GM18873 (cell line): ENCODE data around the gene GAP43.

Experiments used
- ATAC-seq: cut with Tn5 transposase; IDR thresholded peaks from one replicate; pipeline ENCODE4 v1.9.1; 2021; ENCODE audit warnings: mild to moderate bottlenecking, moderate library complexity, moderate number of reproducible peaks; ENCODE audit not compliant: unreplicated experiment, low FRiP score

GAP43 gene

DNA sequence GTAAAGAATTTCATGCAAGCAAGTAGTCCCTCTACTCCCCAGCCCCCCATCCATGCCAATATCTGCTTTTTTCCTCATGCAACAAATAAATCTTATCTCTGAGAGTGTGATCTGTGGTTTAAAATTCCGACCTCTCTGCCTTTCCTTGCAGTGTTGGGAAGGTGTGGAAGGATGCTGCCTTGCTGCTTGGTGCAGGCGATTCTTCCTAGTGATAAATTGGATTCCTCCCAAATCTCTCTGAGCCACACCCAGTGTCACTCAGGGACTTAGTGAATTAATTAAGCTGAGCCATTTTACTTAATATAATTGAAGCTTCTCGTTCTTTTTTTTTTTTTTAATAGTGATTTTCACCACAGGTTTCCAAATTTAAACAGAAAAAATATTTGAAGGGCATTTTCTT, 3.4 kb downstream of the GAP43 start:
- ATAC-seq: no peak

DNA sequence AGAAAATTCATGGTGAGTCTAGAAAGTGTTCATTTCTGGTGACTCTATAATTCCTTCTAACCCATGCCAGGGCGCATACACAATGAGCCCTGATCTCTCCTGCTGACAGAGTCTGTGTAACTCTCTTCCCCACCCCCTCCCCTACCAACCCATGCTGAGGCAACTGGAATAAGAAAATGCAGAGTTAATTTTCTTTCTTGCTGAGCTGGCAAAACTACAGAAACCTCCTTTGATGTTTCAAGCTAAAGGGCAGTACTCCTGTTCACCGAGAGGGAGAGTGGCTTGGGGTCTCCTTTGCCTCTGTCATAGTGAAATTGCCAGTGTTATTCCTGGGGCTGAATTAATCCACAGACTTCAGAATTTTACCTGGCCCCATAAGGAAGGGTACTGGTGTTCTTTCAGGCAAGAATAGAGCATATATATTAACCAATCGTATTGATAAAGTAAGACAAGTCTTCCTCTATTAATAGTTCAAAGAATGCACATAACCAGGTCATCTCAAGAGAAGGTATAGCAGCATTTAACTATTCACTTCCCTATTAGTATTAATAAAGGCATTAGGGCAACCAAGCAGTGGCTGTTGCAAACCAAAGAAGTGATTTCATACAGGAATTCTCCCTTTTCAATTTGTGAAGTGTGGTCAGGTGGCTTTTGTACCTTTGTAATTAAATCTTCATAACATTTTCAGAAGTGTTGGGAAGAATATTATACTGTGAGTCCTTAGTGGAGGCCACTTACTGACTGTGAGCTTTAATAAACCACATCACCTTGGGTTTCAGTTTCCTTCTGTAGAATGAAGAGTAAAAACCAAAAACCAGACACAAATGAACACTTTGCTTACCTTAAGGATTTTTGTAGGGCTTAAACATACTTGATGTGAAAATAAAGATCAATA, 4.1 kb downstream of the GAP43 start:
- peak; percentile 88 for ATAC-seq

DNA sequence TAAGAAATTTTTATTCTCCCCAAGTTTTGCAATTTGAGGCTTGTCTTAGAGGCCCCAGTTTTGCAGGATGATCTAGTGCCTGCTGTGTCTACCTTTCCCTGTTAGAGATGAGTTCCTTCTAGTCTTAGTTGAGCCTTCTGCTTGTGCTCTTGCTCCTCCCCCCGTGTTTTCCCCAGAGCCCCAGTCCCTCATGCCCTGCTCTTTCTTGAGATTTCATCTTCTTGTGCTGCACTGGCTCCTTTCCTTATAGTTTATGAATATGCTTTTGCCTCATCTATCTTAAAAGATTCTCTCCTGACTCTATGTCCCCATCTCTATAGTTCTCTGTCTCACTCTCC, 4.7 kb downstream of the GAP43 start:
- ATAC-seq: peak; percentile 34

DNA sequence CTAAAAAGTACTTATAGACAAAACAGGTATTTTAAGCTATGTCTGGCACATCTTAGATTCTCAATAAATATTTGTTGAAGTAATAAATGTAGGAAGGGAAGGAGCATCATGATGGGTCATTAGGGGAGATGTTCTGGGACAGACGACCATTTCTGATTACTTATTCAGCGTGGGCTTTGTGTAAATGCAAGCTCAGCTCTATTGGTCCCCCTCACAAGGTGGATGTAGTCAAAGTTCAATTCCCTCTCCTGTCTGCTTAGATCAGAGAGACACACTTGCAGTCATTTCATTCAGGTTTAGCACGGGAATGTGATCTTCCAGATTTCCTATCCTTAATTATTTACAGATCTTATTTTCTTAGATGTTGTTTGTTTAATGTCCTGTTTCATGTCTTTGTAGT, 7.5 kb downstream of the GAP43 start:
- ATAC-seq: no peak

DNA sequence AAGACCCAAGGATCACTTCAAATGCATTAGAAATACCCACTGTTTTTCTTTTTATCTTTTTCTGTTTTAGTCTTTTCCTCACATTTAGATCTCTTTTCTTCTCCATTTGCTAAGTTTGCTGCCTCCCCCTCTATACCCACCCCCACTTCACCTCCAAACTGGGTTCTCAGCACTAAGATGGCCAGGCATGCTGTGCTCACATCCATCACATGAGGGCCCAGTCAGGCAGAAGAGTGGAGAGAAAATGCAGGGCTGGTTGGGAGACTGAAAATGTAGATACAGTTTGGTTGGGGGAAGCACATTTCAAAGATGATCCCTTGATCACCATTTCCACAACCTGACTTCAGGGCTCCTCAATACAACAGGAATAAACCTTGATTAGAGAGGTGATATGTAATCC, 8.7 kb downstream of the GAP43 start:
- ATAC-seq: no peak

DNA sequence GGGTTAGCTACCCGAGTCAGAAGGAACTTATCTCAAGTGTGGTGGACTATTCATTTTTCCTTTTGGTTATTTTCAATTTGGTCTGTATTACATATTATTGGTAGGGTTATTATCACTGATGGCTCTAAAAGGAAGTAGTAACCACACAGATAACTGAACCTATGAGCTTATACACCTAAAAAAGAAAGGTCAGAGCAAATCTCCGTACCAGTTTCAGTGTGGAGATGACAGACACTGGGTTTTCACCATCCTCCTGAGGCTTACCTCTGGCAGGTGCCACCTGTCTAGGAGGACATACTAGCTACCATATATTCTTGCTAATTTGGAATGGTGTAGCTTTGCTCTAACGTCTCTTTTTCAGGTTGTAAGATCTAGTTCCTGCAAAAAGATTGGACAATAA, 10.2 kb downstream of the GAP43 start:
- peak; percentile 69 for ATAC-seq

DNA sequence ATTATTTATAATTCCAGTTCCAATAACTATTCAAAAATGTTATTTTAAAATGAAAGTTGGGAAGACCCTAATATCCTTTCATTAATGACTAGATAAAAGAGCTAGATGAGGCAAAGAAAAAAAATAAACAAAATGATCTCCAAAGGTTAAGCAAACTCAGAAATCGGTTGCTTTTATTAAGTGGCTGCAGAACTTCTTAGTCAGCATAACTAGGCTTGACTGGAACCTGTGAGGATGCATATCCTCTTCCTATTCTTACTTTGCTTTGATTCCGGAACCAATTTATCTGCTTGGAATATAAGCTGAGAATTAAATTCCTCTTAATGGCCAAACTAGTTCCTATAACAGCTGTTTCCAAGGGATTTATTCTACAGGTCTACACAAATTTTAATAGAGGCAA, 10.7 kb downstream of the GAP43 start:
- no peak for ATAC-seq

DNA sequence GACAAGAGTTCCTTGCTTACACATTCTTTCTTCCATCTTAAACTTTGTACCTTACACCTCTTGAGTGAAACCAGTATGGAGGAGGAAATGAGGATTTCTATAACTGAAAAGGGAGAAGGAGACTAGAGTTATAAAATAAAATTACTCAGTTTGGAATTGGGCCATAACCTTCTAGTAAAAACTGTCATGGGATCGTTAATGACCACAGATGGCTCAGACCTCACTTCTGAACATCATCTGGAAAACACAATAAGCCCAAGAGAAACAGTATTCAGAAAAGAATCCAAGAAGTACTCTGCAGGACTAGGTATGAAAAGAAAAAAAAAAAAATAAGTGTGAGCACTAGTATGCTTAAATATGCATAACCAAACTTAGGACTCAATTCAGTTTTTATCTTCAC, 12.1 kb downstream of the GAP43 start:
- no peak for ATAC-seq

DNA sequence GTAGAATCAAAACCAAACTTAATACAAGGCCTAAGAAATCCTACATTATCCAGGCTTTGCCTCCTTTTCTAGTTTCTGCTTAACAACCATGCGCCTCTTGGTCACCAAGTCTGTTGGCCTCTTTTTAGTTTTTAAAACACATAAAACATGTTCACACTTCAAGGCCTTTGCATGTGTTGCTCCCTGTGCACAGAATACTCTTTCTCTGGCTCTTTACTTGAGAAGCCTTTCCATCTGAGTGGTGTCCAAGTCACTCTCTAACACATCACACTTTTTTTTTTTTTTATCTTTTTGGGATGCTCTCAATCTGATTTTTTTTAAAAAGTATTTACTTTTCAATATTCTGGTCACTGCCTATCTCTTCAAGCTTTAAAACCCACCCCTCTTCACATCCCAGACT, 14.9 kb downstream of the GAP43 start:
- no peak for ATAC-seq

DNA sequence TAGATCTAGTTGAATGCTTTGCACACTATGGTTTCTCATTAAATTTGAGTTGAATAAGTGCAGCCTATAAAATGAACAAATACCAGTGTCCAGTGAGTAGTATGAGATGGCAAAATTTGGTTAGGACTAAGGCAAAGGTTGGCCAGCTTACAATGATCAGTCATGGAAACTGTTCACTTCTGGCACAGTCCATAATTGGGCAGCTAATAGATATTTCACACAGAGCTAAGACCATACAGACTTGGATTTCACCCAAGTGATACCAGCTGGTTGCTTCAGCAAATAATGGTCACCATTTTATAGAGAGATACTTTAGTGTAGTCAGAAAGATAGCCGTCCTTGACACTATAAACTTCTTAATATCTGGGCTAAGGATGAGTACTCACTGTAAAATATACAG, 15.7 kb downstream of the GAP43 start:
- no peak for ATAC-seq

DNA sequence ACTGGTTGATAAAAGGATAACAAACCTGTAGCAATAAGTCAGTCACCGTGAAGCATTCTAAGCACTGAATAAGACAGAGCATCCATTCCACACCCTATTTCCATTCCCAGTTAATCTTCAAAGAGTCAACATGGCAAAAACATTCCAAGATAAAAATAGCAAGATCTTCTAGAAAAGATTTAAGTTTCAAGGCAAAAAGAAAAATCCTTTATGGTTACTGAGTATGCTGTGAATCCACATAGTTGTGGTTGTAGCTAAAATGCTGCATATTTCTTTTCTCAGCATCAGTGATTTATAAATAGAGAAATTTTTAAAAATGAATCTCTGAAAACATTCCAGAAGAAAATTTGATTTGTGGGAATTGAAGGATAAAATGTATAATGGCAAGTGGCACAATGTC, 21.1 kb downstream of the GAP43 start:
- ATAC-seq: no peak

DNA sequence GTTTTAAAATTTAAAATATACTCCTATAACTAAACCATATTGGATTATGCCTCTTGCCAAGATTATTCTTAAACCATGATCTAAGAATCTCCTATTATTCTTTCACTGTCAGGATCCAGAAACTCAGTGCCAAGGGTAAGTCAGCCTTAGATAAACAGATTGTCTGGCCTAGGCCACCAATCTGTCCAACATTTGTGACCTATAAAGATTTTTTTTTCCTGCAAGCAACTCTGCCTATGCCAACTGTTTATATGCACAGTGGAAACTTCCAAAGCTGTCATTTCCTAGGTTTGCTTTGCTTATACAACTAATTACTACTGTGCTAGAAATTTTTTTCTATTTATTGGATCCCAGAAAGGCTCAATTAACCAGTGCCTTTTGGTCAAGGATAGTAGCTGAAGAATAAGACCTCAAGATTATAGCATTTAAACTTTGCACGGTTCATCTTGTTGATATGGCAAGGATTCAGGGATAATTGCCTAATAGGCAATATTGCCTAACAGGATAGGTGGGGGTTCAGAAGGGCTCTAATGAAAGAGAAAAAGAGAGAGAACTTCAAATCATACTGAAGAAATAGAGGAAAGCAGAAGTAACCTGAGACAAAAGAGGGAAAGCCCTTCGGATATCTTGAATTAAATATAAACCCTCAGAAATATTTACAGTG, 22.8 kb downstream of the GAP43 start:
- no peak for ATAC-seq

DNA sequence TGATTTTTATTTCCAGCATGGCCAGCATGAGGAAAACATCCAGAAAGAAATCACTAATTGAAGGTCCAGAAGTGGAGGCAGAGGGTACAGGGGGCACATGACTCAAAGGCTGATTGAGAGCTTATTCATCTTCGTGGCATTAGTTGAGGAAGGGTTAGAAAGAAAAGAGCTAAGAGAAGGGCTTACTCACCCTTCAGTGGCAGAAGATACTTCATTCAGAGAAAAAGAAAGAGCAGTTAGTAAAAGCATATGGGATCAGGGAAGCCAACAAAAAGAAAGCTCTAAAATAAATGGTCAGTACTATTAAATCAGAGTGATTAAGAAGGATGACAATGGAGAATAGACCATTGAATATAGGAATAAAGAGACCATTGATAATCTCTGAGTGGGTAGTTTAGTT, 25.2 kb downstream of the GAP43 start:
- ATAC-seq: no peak

DNA sequence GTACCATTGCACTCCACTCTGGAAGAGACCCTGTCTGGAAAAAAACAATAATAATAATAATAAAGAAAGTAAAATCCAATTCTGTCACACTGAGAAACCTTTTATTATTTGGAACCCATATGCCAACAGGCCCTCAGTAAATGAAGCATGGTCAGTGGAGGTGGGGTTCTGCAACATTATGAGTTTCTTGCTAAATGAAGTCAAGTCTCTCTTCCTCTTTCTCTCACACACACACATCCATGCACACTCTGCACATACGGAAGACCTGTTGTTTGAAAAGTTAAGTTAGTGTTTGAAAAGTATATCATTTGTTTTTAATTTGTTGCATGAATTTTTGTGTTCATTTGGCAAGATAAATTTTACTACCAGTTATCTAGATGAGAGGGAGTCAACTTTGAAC, 27.8 kb downstream of the GAP43 start:
- peak; percentile 42 for ATAC-seq

DNA sequence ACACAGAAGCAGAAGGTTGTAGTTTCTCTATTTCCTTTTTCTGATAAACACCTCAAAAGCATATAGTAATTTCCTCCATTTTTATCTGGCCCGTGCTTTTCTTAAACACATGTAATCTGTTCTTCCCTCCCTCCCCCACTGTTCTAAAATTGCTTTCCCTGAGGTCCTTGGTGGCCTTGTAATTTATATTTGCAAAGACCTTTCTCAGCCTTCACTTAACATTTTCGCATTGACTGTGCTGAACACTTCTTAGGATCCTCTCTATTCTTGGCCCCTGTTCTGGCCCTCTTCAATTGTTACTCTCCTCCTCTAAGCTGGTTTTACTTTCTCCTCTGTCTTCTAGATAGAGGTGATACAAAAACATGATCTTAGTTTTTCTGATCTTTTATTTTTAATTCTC, 28.3 kb downstream of the GAP43 start:
- ATAC-seq: no peak

DNA sequence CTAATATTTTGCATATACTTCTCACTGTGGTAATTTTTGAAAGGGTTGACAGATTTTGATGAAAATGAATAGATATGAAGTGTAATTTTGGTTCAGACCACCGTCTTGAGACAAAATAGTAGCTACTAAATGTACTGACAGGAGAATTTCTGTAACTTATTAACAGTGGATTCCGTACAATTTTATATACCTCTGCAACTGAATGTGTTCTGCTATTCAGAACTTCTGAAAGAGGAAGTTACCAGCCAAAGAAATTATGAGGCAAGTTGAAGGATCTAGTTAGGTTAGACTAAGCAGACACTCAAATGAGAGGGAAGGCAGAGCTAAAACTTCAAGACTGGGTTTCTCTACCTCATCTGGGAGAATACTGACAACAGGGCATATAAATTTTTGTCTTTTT, 29.4 kb downstream of the GAP43 start:
- ATAC-seq: peak; percentile 68

DNA sequence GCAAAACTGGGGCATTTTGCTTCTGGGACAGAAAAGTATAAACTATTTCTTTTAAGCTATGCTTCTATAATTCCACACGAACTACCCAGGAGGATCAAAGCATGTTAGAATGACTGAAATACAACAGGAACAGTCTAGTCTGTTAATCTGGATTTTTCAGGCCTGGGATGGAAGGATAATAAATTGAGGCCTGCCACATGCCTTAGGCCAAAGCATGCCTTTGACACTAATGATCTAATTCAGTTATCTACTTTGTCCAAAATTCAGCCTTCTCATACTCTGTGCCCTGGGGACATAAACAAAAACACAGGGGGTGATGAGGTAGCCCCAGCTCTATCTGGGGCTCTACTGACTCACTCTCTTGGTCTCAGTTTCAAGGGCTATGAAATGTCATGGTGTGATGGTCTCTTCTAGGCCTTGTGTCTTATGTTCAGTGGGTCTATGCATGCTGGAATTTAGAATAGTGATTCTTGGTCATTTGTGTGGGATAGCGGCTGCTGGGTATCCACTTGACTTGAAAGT, 32.5 kb downstream of the GAP43 start:
- no peak for ATAC-seq

DNA sequence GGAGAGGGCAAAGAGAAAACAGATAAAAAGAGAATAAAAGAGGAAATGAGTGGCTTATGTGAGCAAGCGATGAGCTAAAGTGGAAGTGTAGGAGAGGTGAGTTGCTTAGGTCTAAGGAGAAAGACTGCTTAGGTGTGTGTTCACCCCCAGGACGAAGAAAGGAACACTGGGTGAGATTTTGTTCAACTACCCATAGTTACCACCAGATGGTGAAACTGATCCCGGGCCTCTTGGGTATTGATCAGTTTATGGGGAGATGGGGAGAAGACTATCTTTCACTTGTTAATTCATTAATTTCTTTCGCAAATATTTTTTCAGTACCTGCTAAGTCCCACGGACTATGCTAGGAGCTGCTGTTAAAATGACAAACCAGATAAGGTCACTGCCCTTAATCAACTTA, 33.9 kb downstream of the GAP43 start:
- no peak for ATAC-seq

DNA sequence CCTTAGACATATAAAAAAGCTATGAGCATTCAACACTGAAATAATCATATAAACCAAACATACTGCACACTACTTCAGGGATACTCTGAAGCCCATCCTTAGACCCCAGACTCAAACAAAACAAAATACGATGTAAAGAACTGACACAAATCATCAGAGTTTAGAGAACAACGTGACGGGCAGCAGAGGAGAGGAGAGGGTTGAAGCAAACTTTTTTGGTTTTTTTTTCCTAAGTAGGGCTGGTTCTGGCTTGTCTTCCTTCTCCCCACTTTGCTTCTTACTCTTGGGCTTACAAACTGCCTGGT, 34.7 kb downstream of the GAP43 start:
- ATAC-seq: no peak

DNA sequence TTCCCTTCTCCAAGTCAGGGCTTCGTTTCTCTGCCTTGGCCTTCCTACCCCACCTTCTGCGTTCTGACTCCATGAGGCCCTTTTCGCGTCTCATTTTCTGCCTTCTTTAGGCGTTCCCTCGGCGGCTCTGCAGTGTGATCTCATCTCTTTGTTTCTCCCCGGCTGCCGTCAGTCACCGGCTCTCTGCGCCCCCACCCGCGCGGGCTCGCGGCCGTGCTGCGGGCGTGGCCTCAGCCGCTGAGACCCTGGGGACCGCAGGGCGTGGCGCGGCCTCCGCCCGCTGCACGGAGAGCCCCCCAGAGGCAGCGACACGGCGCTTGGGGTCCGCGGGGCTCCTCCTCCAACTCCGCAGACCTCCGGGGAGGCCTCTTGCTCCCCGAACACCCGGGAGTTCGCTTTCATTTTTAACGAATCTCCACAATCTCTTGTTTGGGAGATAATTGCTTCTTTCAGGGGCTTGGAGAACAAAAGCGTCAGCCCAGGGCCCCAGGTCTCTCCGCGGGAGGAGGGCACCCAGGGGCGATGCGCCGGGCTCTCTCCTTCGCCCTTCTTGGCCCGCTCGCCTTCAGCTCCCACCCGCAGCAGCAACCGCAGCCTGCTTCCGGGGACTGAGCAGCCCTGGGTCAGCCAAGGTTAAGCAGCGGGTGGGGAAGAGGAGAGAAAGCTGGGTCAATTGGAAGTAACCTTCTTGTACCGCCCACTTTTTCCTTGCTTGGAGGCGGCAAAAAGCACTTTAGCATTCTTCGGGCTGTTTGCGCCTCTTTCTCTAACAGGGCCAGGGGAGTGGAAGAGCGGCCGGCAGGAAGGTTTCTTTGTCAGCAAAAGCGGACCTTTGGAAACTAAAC, 35.2 kb downstream of the GAP43 start:
- ATAC-seq: peak; percentile 69
